Measurements from ENCODE around the gene FOXD2. TPM values are rescaled to one million over a fixed set of nuclear protein-coding genes. Genes with fewer than 3 reads are reported as not detected.

The FOXD2 gene
- total RNA-seq, 1 experiment from 2014 or later = 0.07 TPM

- no peaks in the 10 kb centered on the region; the same call in none of the 2 replicates for H3K27me3 Mint-ChIP-seq (ENCODE audit: low read depth)
- no peaks in the 10 kb centered on the region for H3K9me3 Mint-ChIP-seq
- ATAC-seq (no peak), DNase-seq (ENCODE audit: low spot score) (no peak)
- ChIA-PET CTCF (interaction anchor here (0.9 to 4.3 kb wide), 27 partner anchors 7 to 279 kb away, joined by 3 to 177 read pairs (median 9); partner anchors contain the start of gene FOXD2), POLR2A (interaction anchor here (0.9 kb wide), 1 partner anchor 15 kb away, joined by 3 read pairs; no protein-coding TSS in a partner anchor)
- peaks cover 48% of the 10 kb centered on the region for H3K4me1 Mint-ChIP-seq
- H3K4me3 Mint-ChIP-seq = no peak overlapping the region
- no peak for TF ChIP-seq ZNF416 (CRISPR knock-in tag; IDR thresholded peaks at IDR 0.05)
- TF ChIP-seq ZSCAN18 (CRISPR knock-in tag; IDR thresholded peaks at IDR 0.05) = no peak
- TF ChIP-seq ZNF425 (CRISPR knock-in tag; conservative IDR thresholded peaks at IDR 0.05) = no peak
- no peak for TF ChIP-seq OVOL2 (CRISPR knock-in tag; IDR thresholded peaks at IDR 0.05; ENCODE audit: borderline replicate concordance)
- TF ChIP-seq TP53 (CRISPR knock-in tag; IDR thresholded peaks at IDR 0.05) = no peak
- TF ChIP-seq SMAD3 (CRISPR knock-in tag; IDR thresholded peaks at IDR 0.05; ENCODE audit: borderline replicate concordance) = no peak
- TF ChIP-seq EMX1 (CRISPR knock-in tag; IDR thresholded peaks at IDR 0.05) = no peak
- no peak for TF ChIP-seq CTCF (IDR thresholded peaks at IDR 0.05)
- no peak for TF ChIP-seq GABPB1 (CRISPR knock-in tag; IDR thresholded peaks at IDR 0.05)
- no peaks in the 10 kb centered on the region for H3K36me3 Mint-ChIP-seq
- H3K27ac Mint-ChIP-seq = no peak overlapping the region
Observed at GRCh38 chr1:47448462-47449222, 10.8 kb downstream of the FOXD2 start.

- ATAC-seq (peak; percentile 91), DNase-seq (ENCODE audit: low spot score) (peak; percentile 89)
- no peaks in the 10 kb centered on the region for H3K36me3 Mint-ChIP-seq
- ChIA-PET POLR2A (no interaction called here), CTCF (interaction anchor here (0.6 to 4.3 kb wide), 40 partner anchors 9 to 278 kb away, joined by 3 to 177 read pairs (median 6); partner anchors contain the start of gene FOXD2)
- no peak overlapping the region for H3K27ac Mint-ChIP-seq
- H3K4me1 Mint-ChIP-seq = peaks cover 36% of the 10 kb centered on the region
- H3K9me3 Mint-ChIP-seq = no peaks in the 10 kb centered on the region
- no peaks in the 10 kb centered on the region; the same call in none of the 2 replicates for H3K27me3 Mint-ChIP-seq (ENCODE audit: low read depth)
- peak overlapping the region; percentile 58 for H3K4me3 Mint-ChIP-seq
- no peak for TF ChIP-seq JAZF1 (CRISPR knock-in tag; IDR thresholded peaks at IDR 0.05)
- TF ChIP-seq NFE2L1 (CRISPR knock-in tag; IDR thresholded peaks at IDR 0.05) = no peak
- TF ChIP-seq CTCF (IDR thresholded peaks at IDR 0.05) = peak; percentile 58
- TF ChIP-seq HMGXB4 (CRISPR knock-in tag; IDR thresholded peaks at IDR 0.05) = peak; percentile 29; the same call in 1 of the 2 replicates
- TF ChIP-seq ZNF671 (CRISPR knock-in tag; IDR thresholded peaks at IDR 0.05) = no peak
- no peak for TF ChIP-seq ETV6 (CRISPR knock-in tag; IDR thresholded peaks at IDR 0.05)
- no peak for TF ChIP-seq KAT7 (CRISPR knock-in tag; IDR thresholded peaks at IDR 0.05; ENCODE audit: borderline replicate concordance)
- TF ChIP-seq IRF1 (CRISPR knock-in tag; IDR thresholded peaks at IDR 0.05) = no peak
- no peak for TF ChIP-seq NFYB (CRISPR knock-in tag; conservative IDR thresholded peaks at IDR 0.05; ENCODE audit: low read depth)
- no peak for TF ChIP-seq ATF2 (CRISPR knock-in tag; IDR thresholded peaks at IDR 0.05; ENCODE audit: borderline replicate concordance, low read depth)
- TF ChIP-seq FOXP1 (CRISPR knock-in tag; IDR thresholded peaks at IDR 0.05; ENCODE audit: borderline replicate concordance) = no peak
- TF ChIP-seq SMAD3 (CRISPR knock-in tag; IDR thresholded peaks at IDR 0.05; ENCODE audit: borderline replicate concordance) = no peak
- TF ChIP-seq NR3C1 (CRISPR knock-in tag; conservative IDR thresholded peaks at IDR 0.05; ENCODE audit: low read depth) = no peak
Observed at GRCh38 chr1:47449822-47450552, 12.1 kb downstream of the FOXD2 start.

All from WTC11 (cell line).